ENCODE data around the gene RNF111.

RNF111 gene

GRCh38 chr15:59133929-59134427, 146.5 kb downstream of the RNF111 start:
- DNase-seq (ENCODE audit: low spot score) = no peak

GRCh38 chr15:59137566-59137965, 150.1 kb downstream of the RNF111 start:
- no peak for DNase-seq (ENCODE audit: low spot score)

GRCh38 chr15:59138243-59138642, 150.8 kb downstream of the RNF111 start:
- DNase-seq (ENCODE audit: low spot score) = peak; percentile 39

DNA sequence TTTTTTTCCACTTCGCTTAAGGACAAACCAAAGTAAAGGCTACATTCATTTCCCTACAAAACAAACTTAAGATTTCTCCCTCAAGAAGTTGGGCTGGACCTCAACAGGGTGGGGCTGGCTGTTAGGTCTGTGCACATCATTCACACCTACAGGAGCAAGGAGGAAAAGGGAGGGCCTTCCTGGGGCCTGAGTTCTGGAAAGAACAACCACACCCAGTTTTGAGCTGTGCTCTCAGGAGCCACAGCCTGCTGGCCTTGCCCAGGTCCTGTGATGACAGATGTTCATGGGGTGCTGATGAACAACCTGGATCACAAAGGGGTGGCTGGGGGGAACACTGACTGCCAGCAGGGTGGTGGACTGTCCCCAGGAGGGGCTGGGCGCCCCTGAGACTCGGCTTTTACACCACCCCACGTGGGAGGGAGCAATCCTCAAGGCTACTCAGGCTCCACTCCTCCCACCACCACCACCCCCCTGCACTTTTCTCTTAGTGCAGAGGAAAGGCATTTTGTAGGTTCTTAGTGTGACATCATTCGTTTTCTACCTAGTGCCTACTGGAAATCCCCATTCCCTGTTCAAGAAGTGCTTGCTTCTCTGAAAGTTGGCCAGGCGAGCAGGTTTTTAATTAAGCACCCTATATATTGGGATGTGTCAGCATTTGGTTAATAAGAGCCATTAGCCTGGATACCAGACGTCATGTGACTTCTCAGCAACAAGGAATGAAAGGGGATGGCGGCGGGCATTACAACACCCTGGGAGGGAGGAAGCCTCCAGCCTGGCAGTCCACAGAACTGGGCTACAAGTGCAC, 153.2 kb downstream of the RNF111 start:
- DNase-seq (ENCODE audit: low spot score) = no peak

DNA sequence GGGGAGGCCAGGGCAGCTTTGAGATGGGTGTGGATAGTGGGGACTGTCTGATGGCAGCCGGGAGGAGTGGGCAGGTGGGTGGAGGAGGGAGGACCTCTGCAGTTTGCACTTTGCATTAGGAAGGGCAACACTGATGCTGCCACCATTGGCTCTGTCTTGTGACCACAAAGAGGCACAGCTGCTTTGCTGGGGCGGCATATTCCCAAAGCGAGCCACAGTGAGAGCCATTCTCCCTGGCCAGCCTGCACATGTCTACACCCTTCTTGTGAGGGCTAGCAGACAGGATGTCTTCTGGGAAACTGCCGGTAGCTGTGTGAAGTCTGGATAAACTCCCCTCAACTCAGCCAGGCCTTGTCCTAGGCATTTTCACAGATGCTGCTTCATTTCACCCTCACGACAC, 155.8 kb downstream of the RNF111 start:
- DNase-seq (ENCODE audit: low spot score) = no peak

DNA sequence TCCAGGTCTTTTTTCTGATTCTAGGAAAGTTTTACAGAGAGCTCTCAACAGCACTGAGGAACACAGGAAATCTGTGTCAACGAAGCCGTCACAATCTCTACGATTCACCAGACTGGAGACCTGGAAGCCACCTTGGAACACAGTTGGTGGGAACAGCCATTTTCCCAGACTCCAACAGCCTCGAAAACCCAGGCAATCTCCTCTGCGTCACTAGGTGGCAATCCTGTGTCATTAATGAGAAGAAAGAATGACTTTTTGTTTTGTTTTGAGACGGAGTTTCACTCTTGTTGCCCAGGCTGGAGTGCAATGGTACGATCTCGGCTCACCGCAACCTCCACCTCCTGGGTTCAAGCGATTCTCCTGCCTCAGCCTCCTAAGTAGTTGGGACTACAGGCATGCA, 157.1 kb downstream of the RNF111 start:
- DNase-seq (ENCODE audit: low spot score) = peak; percentile 34
